Measurements from ENCODE around the gene EVL.

EVL gene

DNA sequence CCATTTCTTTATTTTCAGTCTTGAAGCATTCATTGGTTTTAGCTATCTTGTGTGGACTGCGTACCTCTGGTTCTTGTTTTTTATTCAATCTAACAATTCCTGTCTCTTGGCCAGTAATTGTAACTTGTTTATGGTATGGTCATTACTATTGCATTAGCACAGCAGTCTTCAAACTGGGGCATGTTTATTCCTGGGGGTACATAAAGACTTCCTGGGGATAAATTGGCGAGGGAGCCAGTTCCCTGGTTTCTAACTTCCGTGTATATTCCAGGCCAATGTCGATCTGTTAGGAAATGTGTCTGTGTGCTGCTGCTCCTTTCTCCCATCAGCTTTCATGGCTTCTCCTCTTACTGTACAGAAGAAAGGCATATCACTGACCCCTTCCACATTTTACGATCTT, 13.7 kb upstream of the EVL start:
- Histone ChIP-seq H3K27me3 (replicated peaks; ENCODE audit: control insufficient read depth, insufficient read depth, low read length, poor library complexity, severe bottlenecking) (no peaks in the 10 kb centered on the region), H3K4me1 (ENCODE audit: control insufficient read depth, insufficient read depth, low read length, poor library complexity, severe bottlenecking) (no peaks in the 10 kb centered on the region), H3K36me3 (ENCODE audit: control insufficient read depth, insufficient read depth, low read length) (no peaks in the 10 kb centered on the region), H3K4me3 (ENCODE audit: insufficient read depth, low read depth, low read length, poor library complexity, severe bottlenecking) (no peak overlapping the region), H3K27ac (ENCODE audit: insufficient read depth, low read length, poor library complexity, severe bottlenecking) (no peak overlapping the region), H3K9me3 (ENCODE audit: control insufficient read depth, low read length) (no peaks in the 10 kb centered on the region)
- DNase-seq = no peak

GRCh38 chr14:100052819-100053218, 12.4 kb upstream of the EVL start:
- H3K4me1 ChIP-seq (ENCODE audit: control insufficient read depth, insufficient read depth, low read length, poor library complexity, severe bottlenecking) = peaks cover 7% of the 10 kb centered on the region
- no peaks in the 10 kb centered on the region for H3K9me3 ChIP-seq (ENCODE audit: control insufficient read depth, low read length)
- no peaks in the 10 kb centered on the region for H3K36me3 ChIP-seq (ENCODE audit: control insufficient read depth, insufficient read depth, low read length)
- H3K4me3 ChIP-seq (ENCODE audit: insufficient read depth, low read depth, low read length, poor library complexity, severe bottlenecking) = no peak overlapping the region
- no peak overlapping the region for H3K27ac ChIP-seq (ENCODE audit: insufficient read depth, low read length, poor library complexity, severe bottlenecking)
- no peak for DNase-seq
- no peaks in the 10 kb centered on the region for H3K27me3 ChIP-seq (replicated peaks; ENCODE audit: control insufficient read depth, insufficient read depth, low read length, poor library complexity, severe bottlenecking)

DNA sequence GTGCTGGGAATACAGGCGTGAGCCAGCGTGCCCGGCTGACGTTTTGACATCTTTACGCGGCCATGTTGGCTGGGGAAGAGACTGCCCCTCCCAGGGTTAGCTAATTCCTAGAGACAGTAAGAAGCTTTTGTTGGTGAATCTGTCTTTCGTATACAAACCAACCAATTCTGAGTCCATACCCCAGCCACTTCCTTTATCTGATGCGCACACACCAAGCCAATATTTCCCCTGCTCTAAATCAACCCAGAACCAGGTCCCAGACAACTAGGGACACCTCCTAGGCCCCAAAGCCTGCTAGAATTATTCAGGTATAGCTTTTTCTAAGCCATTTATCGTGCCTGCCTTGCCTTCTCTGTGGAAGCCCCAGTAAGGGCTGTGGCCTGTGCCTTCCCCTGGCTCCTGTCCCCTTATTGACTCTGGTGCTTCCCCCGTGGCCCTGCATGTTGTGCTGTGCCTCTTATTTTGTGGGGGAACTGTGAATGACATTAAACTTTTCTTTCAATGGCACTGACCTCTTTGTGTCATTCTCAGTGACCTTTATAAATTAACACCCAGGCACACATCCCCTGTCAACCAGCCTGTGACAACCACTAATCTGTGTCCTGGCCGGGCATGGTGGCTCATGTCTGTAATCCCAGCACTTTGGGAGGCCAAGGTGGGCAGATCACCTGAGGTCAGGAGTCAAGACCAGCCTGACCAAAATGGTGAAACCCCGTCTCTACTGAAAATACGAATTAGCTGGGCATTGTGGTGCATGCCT, 10.7 kb upstream of the EVL start:
- DNase-seq = no peak
- no peaks in the 10 kb centered on the region for H3K36me3 ChIP-seq (ENCODE audit: control insufficient read depth, insufficient read depth, low read length)
- H3K4me3 ChIP-seq (ENCODE audit: insufficient read depth, low read depth, low read length, poor library complexity, severe bottlenecking) = no peak overlapping the region
- H3K9me3 ChIP-seq (ENCODE audit: control insufficient read depth, low read length) = no peaks in the 10 kb centered on the region
- no peak overlapping the region for H3K27ac ChIP-seq (ENCODE audit: insufficient read depth, low read length, poor library complexity, severe bottlenecking)
- H3K27me3 ChIP-seq (replicated peaks; ENCODE audit: control insufficient read depth, insufficient read depth, low read length, poor library complexity, severe bottlenecking) = no peaks in the 10 kb centered on the region
- H3K4me1 ChIP-seq (ENCODE audit: control insufficient read depth, insufficient read depth, low read length, poor library complexity, severe bottlenecking) = peaks cover 20% of the 10 kb centered on the region

- H3K4me1 ChIP-seq (ENCODE audit: control insufficient read depth, insufficient read depth, low read length, poor library complexity, severe bottlenecking) = peaks cover 33% of the 10 kb centered on the region
- no peaks in the 10 kb centered on the region for H3K27me3 ChIP-seq (replicated peaks; ENCODE audit: control insufficient read depth, insufficient read depth, low read length, poor library complexity, severe bottlenecking)
- no peak for DNase-seq
- H3K36me3 ChIP-seq (ENCODE audit: control insufficient read depth, insufficient read depth, low read length) = no peaks in the 10 kb centered on the region
- H3K9me3 ChIP-seq (ENCODE audit: control insufficient read depth, low read length) = no peaks in the 10 kb centered on the region
- no peak overlapping the region for H3K4me3 ChIP-seq (ENCODE audit: insufficient read depth, low read depth, low read length, poor library complexity, severe bottlenecking)
- H3K27ac ChIP-seq (ENCODE audit: insufficient read depth, low read length, poor library complexity, severe bottlenecking) = no peak overlapping the region
Measured at GRCh38 chr14:100056431-100056830, 8.8 kb upstream of the EVL start.

DNA sequence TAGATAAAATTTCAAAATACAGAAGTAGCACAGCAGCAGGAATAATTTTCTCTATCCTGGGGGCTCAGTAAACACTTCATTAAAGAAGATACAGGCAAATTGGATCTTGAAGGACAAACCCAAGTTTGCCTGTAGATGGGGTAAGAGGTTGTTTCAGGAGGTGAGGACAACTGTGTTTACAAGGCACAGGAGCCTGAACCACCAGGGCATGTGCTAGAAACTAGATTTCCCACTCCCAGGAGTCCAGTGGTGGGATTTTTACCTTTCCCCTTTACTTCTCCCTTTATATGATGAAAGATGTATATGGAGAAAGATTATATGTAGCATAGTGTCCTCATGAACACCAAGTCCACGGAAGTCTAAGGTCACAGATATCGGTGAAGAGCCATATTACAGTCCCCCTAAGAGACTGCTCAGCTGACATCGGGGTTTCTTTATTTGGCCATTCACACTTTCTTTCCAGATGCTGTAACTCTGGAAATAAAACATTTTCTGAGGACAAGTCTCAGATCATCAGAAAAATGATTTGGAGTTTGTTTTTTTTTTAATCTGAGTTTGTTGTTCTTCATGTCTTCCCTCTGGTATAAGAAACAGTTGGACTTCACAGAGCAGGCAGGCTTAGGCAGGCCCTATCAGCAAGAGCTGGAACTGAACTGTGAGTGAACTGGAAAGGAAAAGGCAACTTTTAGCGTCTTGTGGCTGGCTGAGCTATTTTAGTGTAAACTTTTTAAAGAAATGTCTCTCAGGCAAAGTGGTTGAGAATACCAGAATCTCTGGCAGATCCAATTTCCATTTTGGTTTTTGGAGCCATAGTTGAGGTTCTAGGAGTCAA, 8.0 kb upstream of the EVL start:
- H3K27ac ChIP-seq (ENCODE audit: insufficient read depth, low read length, poor library complexity, severe bottlenecking) = no peak overlapping the region
- DNase-seq = no peak
- H3K9me3 ChIP-seq (ENCODE audit: control insufficient read depth, low read length) = no peaks in the 10 kb centered on the region
- no peaks in the 10 kb centered on the region for H3K27me3 ChIP-seq (replicated peaks; ENCODE audit: control insufficient read depth, insufficient read depth, low read length, poor library complexity, severe bottlenecking)
- H3K4me3 ChIP-seq (ENCODE audit: insufficient read depth, low read depth, low read length, poor library complexity, severe bottlenecking) = no peak overlapping the region
- peaks cover 37% of the 10 kb centered on the region for H3K4me1 ChIP-seq (ENCODE audit: control insufficient read depth, insufficient read depth, low read length, poor library complexity, severe bottlenecking)
- H3K36me3 ChIP-seq (ENCODE audit: control insufficient read depth, insufficient read depth, low read length) = no peaks in the 10 kb centered on the region

DNA sequence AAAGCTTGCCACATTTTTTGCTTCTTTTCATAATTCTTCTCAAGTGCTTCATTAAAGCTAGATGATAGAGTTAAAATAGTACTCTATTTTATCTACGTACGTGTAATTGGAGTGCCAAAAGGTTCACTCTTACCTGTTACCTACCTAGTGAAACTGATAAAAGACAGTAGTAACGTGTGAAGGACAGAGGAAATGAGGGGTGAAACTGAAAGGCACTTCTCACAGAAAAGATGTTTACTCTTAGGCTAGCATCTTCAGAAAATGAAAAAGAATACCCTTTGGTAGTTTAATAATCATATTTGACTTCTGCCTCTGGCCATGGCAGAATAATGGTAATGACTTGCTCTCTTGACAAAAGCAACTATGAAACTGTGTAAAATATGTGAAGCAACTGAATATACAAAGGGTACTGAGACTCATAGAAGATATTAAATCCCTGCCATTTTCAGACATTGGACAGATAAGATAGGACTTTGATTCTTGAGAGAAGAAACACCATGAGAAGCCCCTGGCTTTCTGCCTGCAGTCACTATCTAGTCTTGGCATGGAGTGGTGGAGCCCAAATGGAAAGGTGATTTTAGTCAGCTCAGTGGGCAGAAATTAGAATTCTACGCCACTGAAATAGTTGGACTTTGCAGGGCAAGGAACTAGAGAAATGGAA, 6.3 kb upstream of the EVL start:
- no peak for DNase-seq
- Histone ChIP-seq H3K27ac (ENCODE audit: insufficient read depth, low read length, poor library complexity, severe bottlenecking) (peak overlapping the region; percentile 25), H3K36me3 (ENCODE audit: control insufficient read depth, insufficient read depth, low read length) (no peaks in the 10 kb centered on the region), H3K27me3 (replicated peaks; ENCODE audit: control insufficient read depth, insufficient read depth, low read length, poor library complexity, severe bottlenecking) (no peaks in the 10 kb centered on the region), H3K9me3 (ENCODE audit: control insufficient read depth, low read length) (no peaks in the 10 kb centered on the region), H3K4me1 (ENCODE audit: control insufficient read depth, insufficient read depth, low read length, poor library complexity, severe bottlenecking) (peaks cover 50% of the 10 kb centered on the region), H3K4me3 (ENCODE audit: insufficient read depth, low read depth, low read length, poor library complexity, severe bottlenecking) (no peak overlapping the region)

- Histone ChIP-seq H3K4me1 (ENCODE audit: control insufficient read depth, insufficient read depth, low read length, poor library complexity, severe bottlenecking) (peaks cover 55% of the 10 kb centered on the region), H3K27ac (ENCODE audit: insufficient read depth, low read length, poor library complexity, severe bottlenecking) (no peak overlapping the region), H3K4me3 (ENCODE audit: insufficient read depth, low read depth, low read length, poor library complexity, severe bottlenecking) (no peak overlapping the region), H3K36me3 (ENCODE audit: control insufficient read depth, insufficient read depth, low read length) (no peaks in the 10 kb centered on the region), H3K27me3 (replicated peaks; ENCODE audit: control insufficient read depth, insufficient read depth, low read length, poor library complexity, severe bottlenecking) (no peaks in the 10 kb centered on the region), H3K9me3 (ENCODE audit: control insufficient read depth, low read length) (no peaks in the 10 kb centered on the region)
- no peak for DNase-seq
Measured at GRCh38 chr14:100059438-100059781, 5.8 kb upstream of the EVL start.

DNA sequence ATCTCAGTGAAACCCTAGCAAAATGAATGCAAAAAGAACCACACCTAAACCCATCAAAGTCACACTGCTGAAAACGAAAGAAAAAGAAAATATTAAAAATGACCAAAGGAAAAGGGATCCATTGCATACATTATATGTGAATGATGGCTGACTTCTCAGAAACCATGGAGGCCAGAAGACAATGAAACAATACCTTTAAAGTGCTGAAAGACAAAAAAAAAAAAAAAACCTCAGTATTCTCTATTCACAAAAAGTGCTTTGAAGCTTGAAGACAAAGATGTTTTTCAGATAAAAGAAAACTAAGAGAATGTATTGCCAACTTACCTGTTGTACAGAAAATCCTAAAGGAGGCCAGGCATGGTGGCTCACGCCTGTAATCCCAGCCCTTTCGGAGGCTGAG, 4.5 kb upstream of the EVL start:
- Histone ChIP-seq H3K36me3 (ENCODE audit: control insufficient read depth, insufficient read depth, low read length) (no peaks in the 10 kb centered on the region), H3K27me3 (replicated peaks; ENCODE audit: control insufficient read depth, insufficient read depth, low read length, poor library complexity, severe bottlenecking) (no peaks in the 10 kb centered on the region), H3K27ac (ENCODE audit: insufficient read depth, low read length, poor library complexity, severe bottlenecking) (peak overlapping the region; percentile 90), H3K9me3 (ENCODE audit: control insufficient read depth, low read length) (no peaks in the 10 kb centered on the region), H3K4me3 (ENCODE audit: insufficient read depth, low read depth, low read length, poor library complexity, severe bottlenecking) (no peak overlapping the region), H3K4me1 (ENCODE audit: control insufficient read depth, insufficient read depth, low read length, poor library complexity, severe bottlenecking) (peaks cover 65% of the 10 kb centered on the region)
- no peak for DNase-seq

DNA sequence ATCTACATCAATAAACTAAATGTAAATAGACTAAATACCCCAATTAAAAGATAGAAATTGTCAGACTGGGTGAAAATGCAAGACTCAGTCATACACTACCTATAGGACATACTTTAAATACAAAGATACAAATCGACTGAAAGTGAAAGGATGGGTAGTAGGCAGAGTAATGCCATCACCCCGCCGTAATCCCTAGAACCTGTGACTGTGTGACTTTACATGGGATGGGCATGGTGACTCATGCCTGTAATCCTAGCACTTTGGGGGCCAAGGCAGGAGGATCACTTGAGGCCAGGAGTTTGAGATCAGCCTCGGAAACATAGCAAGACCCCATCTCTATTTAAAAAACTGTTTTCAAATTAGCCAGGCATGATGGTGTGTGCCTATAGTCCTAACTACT, 2.6 kb upstream of the EVL start:
- no peak for DNase-seq
- H3K27ac ChIP-seq (ENCODE audit: insufficient read depth, low read length, poor library complexity, severe bottlenecking) = peak overlapping the region; percentile 90

More for the DNA sequence above, 2.6 kb upstream of the EVL start:
- Histone ChIP-seq H3K36me3 (ENCODE audit: control insufficient read depth, insufficient read depth, low read length) (no peaks in the 10 kb centered on the region), H3K4me1 (ENCODE audit: control insufficient read depth, insufficient read depth, low read length, poor library complexity, severe bottlenecking) (peaks cover 66% of the 10 kb centered on the region), H3K27me3 (replicated peaks; ENCODE audit: control insufficient read depth, insufficient read depth, low read length, poor library complexity, severe bottlenecking) (no peaks in the 10 kb centered on the region), H3K4me3 (ENCODE audit: insufficient read depth, low read depth, low read length, poor library complexity, severe bottlenecking) (no peak overlapping the region), H3K9me3 (ENCODE audit: control insufficient read depth, low read length) (no peaks in the 10 kb centered on the region)
